AG08395 (cell line): ENCODE data around the gene ZP2.
"Not testable (repeated sequence)": the region's sequence is repeated elsewhere in the genome, so short reads cannot be mapped to it uniquely, and the experiment has no call there.

Experiments used
- DNase-seq: peaks from one replicate; pipeline ENCODE4 v3.0.0; 2012; ENCODE audit warnings: mixed read lengths, low spot score

ZP2 gene

DNA sequence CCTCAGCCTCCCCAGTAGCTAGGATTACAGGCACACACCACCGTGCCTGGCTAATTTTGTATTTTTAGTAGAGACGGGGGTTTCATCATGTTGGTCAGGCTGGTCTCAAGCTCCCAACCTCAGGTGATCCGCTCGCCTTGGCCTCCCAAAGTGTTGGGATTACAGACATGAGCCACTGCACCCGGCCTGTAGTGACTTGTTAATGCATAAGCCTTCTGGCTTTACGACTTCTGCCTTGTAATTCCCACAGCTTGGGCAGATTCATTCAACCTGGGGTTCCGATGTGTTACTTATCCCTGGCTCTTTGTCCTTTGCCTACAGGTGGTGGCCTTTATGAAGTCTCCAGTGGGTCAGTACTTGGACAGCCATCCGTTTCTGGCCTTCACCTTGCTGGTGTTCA is 41.3 kb downstream of the ZP2 start:
- not testable (repeated sequence) for DNase-seq

DNA sequence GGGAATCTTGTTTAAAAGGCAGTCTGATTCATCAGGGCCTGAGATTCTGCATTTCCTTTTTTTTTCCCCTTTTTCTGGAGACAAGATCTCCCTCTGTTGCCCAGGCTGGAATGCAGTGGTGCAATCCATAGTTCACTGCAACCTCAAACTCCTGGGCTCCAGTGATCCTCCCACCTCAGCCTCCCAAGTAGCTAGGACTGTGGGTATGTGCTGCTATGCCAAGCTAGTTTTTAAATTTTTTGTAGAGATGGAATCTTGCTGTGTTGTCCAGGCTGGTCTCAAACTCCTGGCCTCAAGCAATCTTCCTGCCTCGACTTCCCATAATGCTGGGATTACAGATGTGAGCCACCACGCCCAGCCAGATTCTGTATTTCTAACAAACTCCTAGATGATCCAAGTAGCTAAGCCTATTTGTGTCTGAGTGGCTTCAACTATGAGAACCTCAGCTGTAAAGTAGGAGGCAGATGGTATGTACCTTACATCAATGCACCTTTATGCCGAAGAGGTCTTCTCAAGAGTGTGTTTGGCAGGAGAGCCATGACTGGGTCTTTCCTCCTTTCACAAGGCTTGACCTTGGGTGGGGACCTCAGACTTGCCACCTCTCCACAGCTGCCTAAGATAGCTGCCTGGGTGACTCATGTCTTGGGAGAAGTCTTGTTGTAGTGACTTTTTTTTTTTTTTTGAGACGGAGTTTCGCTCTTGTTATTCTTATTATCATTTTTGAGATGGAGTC is 42.0 kb downstream of the ZP2 start:
- DNase-seq: no peak

DNA sequence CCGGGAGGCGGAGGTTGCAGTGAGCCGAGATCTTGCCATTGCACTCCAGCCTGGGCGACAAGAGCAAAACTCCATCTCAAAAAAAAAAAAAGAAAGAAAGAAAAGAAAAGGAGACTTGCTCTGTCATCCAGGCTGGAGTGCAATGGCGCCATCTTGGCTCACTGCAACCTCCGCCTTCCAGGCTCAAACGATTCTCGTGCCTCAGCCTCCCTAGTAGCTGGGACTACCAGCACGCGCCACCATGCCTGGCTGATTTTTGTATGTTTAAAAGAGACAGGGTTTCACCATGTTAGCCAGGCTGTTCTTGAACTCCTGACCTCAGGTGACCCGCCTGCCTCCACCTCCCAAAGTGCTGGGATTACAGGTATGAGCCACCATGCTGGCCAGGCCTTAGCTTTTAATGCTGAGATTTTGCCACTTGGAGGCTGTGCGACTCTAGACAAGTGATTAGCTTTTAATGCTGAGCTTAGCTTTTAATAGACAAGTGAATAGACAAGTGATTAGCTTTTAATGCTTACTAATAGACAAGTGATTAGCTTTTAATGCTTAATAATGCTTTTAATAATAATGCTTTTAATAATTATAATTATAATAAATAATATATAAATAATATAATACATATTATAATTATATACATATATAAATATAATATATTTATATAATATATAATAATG is 43.3 kb downstream of the ZP2 start:
- DNase-seq: no peak

DNA sequence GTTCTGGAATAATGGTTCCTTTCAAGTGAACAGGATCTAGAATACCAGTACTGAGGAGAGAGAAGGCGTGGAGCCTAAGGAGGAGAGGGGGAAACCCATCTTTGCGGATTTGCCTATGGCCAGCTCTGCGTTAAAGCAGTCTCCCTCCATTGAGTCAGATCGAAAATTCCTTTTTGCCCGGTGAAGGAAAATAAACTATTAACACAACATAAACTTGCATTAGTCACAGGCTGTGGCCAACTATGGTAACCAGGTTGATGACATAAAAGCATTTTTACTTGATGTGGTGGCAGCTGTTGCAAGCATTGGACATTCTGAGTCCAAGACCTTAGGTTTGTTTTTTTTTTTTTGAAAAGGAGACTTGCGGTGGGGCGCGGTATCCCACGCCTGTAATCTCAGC is 44.0 kb downstream of the ZP2 start:
- peak; percentile 82 for DNase-seq

GRCh38 chr16:21166561-21166961 is 44.8 kb downstream of the ZP2 start:
- no peak for DNase-seq

DNA sequence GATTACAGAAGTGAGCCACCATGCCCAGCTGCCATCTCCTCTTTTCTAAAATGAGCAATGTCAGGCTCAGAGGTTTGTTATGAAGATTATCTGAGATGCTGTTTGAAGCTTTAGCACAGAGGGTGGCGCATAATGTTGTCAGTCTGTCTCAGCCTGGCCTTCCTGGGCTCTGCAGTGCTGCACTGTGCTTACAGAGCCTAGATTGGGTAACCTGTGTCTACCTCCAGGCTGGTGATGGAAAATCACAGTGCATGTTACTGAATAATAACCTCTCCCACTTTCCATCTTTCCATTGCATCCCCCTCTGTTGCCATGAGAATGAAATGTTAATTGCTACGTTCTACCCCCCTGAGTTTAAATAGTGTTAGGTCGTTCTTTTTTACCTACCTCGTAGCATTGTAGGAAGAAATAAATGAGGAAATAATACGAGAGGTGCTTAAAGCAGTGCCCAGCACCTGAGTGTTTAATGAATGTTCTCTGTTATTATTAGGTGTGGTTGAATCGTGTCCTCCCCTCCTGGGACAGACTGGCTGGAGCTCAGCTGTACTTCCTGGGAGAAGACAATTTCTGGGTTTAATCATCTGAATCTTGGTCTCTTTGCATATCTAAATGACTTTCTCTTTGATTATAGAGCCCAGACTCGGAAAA is 46.7 kb downstream of the ZP2 start:
- DNase-seq: no peak

- no peak for DNase-seq
Observed at GRCh38 chr16:21163576-21163975, 47.8 kb downstream of the ZP2 start.

- peak; percentile 18 for DNase-seq
Observed at GRCh38 chr16:21162661-21163151, 48.7 kb downstream of the ZP2 start.

DNA sequence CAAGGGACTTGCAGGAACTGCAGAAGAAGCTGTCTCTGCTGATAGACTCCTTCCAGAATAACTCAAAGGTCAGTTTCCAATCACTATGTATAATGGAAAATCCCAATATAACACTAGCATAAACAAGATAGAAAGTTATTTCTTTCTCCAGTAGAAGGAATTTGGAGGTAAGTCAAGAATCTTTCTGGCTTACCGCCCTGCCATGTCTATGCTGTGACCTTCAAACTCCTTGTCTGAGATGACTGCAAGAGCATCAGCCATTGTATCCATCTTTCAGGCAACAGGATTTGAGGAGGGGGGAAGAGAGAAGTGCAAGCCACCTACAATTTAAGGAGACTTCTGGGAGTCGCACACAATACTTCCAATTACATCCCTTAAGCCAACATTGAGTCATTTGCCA is 50.2 kb downstream of the ZP2 start:
- DNase-seq: peak; percentile 18

- no peak for DNase-seq
Observed at GRCh38 chr16:21160276-21160675, 51.1 kb downstream of the ZP2 start.

DNA sequence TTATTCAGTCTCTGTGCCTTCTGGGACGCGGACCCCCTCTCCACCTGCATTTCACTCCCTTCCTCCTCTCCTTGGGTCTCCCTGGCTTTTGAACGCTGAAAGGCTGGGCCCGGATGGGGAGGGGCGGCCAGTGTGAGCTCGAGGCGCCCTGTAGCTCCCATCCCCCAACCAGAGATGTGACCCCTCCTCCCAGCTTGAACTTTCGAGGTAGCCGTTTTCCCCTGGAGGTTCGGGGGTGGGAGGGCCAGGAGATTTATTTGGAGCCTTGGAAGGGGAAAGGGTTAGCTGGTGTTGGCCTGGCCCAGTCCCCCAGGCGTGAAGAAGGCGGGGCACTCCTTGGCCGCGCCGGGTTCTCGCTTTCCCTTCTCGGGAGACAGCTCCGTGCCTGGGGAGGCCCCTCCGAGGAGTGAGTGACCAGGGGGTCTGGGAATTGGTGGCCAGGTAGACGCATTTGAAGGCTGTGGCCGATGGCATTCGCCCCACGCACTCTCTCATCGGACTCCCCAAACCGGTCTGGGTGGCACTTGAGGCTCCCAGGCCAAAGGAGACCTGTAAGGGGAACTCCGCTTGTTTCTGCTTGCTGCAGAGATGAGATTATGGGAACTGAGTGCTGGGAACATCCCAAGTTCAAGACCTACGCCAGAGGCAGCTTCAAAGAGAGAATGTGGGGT is 52.0 kb downstream of the ZP2 start:
- DNase-seq: no peak

- DNase-seq: peak; percentile 92
Observed at GRCh38 chr16:21158208-21159110, 52.9 kb downstream of the ZP2 start, which contains the start of gene LDAF1. TSS of gene LDAF1 (plus strand) at chr16:21158674. CDS start at chr16:21161183, 2,509 bp downstream.

DNA sequence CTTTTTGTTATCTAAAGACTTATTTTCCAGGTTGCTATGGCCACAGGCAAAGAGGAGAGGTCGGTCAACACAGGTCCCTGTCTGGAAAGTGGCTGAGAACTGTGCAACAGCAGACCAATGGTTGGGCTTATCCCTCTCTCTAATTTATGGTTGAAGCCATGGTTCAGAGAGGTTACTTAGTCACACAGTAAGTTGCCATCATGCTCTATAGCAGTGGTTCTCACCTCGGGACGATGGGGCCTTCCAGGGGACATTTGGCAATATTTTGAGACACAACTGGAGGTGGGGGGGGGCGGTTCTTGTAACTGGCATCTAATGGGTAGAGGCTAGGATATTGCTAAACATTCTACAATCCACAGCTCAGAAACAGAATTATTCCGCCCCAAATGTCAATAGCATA is 53.7 kb downstream of the ZP2 start:
- no peak for DNase-seq

DNA sequence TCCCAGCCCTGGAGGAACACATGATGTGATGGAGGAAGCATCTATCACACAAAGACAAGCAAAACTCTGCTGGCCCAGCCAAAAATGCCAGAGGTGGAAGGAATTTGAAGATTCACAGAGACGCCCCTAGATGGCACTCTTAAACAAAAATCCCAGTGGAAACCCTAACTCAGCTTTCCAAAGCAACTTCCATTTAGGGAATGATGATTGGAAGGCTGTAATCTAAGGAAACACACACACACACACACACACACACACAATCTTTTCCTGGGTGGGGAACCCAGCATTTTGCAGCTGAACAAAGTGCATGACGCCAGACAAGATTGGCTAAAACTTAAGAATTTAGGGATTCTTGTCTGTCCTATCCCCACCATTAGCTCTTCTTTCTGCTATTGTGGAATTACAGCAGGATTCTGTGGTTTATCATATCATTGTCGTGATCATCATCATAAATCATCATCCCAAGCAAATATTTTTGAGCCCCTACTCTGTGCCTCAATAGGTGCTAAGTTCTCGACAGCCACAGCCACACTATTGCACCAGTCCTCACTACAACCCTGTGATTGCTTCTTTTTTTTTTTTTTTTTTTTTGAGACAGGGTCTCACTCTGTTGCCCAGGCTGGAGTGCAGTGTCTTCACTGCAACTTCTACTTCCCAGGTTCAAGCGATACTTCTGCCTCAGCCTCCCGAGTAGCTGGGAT is 54.5 kb downstream of the ZP2 start:
- DNase-seq: peak; percentile 89

DNA sequence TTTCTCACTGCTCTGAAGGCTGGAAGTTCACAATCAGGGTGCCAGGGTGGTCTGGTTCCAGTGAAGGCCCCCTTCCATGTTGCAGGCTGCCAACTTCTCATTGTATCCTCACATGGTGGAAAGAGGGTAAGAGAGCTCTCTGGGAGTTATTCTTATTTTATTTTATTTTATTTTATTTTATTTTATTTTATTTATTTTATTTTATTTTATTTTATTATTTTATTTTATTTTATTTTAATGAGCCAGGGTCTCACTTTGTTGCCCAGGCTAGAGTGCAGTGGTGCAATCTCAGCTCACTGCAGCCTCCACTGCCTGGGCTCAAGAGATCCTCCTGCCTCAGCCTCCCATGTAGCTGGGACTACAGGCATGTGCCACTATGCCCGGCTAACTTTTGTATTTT is 55.4 kb downstream of the ZP2 start:
- not testable (repeated sequence) for DNase-seq

DNA sequence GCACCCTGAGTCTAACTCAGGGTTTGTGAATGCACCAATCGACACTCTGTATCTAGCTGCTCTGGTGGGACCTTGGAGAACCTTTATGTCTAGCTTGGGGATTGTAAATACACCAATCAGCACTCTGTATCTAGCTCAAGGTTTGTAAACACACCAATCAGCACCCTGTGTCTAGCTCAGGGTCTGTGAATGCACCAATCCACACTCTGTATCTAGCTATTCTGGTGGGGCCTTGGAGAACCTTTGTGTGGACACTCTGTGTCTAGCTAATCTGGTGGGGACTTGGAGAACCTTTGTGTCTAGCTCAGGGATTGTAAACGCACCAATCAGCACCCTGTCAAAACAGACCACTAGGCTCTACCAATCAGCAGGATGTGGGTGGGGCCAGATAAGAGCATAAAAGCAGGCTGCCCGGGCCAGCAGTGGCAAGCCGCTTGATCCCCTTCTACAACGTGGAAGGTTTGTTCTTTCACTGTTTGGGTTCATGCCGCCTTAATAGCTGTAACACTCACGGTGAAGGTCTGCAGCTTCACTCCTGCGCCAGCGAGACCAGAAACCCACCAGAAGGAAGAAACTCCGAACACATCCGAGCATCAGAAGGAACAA is 58.1 kb downstream of the ZP2 start:
- not testable (repeated sequence) for DNase-seq

DNA sequence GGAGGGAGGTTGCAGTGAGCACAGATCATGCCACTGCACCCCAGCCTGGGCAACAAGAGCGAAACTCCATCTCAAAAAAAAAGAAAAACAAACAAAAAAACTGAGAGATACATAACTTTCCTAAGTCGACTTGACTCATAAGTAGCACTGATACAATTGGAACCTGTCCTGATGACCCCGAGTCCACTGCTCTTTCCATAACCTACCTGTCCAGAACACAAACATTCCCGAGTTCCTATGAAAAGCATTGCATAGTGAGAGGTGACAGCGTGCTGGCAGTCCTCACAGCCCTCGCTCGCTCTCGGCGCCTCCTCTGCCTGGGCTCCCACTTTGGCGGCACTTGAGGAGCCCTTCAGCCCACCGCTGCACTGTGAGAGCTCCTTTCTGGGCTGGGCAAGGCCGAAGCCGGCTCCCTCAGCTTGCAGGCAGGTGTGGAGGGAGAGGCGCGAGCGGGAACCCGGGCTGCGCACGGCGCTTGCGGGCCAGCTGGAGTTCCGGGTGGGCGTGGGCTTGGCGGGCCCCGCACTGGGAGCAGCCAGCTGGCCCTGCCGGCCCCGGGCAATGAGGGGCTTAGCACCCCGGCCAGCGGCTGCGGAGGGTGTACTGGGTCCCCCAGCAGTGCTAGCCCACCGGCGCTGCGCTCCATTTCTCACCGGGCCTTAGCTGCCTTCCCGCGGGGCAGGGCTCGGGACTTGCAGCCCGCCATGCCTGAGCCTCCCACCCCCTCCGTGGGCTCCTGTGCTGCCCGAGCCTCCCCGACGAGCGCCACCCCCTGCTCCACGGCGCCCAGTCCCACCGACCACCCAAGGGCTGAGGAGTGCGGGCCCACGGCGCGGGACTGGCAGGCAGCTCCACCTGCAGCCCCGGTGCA is 59.0 kb downstream of the ZP2 start:
- not testable (repeated sequence) for DNase-seq

GRCh38 chr16:21150375-21151001 is 60.9 kb downstream of the ZP2 start, which contains the start of gene DNAH3:
TSS of gene DNAH3 (minus strand) at chr16:21150846. CDS start at chr16:21150319, 527 bp downstream.
- DNase-seq: no peak
